H1 (cell line): Measurements from ENCODE around the gene NUDT9. TPM values are rescaled to one million over a fixed set of nuclear protein-coding genes. Genes with fewer than 3 reads are reported as not detected.

ENCODE experiments used
- BCL11A ChIP-seq, 2 experiments: IDR thresholded peaks; one replicate each; pipeline ENCODE4 v1.6.1; 2011; ENCODE audit warnings: low read depth in 2 of 2, low read length in 2 of 2, mild to moderate bottlenecking in 2 of 2
- polyA plus RNA-seq, 7 experiments: library from polyadenylated mRNA; depleted of rRNA in 3 of 7; stranded (reverse) in 5 of 7; unstranded in 2 of 7; fragments of >200 nt in 5 of 7; fragments of 200-250 nt in 2 of 7; gene quantifications; 1 replicate in 5 of 7; 2 replicates in 1 of 7; 4 replicates in 1 of 7; pipeline versions ENCODE4 v1.2.1 to v1.2.3, GENCODE V29; 2011 to 2013; ENCODE audit warnings: missing spikeins in 2 of 7, mixed read lengths in 2 of 7
- total RNA-seq: library from RNA; stranded (reverse); fragmentation: NEBNext Ultra II Directional; extraction: Animal tissue kit (Norgen Biotek cat#: 25700); gene quantifications from 2 replicates; pipeline ENCODE4 v1.2.1, GENCODE V29; 2021

The NUDT9 gene
- total and polyA plus RNA-seq, 2 of the 8 experiments (the other 6 are each of a cell fraction or from before 2014, with no cell fraction given) = 13.2 to 27.6 TPM

- TF ChIP-seq BCL11A (IDR thresholded peaks at IDR 0.05; ENCODE audit: low read depth in 2 of 2, low read length in 2 of 2) = no peak
Observed at GRCh38 chr4:87502580-87503238, 80.3 kb downstream of the NUDT9 start (continued).
